ENCODE results near the gene TMEM266.

TMEM266 gene

DNA sequence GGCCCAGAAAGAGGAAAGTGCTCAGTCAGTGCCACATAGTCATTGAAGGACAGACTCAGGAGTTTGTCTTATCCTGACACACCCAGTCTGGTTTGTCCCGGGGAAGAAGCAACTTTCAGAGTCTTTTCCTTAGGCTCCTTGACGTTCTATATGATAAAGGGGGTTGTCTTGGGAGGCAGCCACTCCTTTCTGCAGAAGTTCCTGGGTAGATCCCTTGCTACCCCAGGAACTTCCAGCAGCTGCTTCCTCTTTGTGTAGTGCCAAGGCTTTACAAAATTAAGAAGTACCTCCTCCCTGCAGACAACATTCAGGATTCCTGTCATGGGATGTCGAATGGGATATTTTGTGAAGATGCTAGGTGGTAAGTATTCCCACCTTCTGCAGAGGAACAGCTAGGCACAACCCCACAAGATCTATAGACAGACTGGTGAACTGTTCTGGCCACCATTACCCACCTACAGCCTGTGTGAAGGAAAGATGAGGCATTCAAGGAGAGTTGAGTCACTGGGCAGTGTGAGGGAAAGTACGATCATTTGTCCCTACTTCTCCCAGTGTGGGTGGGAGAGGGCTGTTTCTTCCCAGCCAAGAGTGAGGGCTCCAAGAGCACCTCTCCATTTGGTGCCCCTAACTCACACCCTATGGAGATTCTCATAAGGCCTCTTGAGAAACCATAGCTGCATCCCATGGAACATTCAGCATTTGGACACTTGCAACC, 11.3 kb downstream of the TMEM266 start:
- no peak for DNase-seq

GRCh38 chr15:76071806-76072205, 12.0 kb downstream of the TMEM266 start:
- DNase-seq = no peak

DNA sequence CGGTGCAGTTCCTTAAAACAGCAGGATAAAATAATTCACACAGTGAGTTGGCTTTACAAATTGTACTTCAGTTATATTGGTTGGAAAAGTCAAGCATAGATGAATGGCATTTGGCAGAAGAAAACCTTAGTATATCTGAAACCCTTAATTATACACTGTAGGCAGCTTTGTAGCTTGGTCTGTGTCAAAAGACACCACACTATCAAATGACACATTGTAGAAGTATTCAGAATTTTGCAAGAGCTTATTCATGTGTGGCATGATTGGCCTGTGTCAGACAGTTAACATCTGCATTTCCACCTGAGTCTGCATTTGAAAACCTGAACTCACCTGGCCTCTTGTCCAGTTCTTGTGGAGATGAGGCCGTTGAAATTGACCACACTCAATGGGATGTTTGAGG, 13.8 kb downstream of the TMEM266 start:
- no peak for DNase-seq

- DNase-seq = no peak
Observed at GRCh38 chr15:76075046-76075445, 15.3 kb downstream of the TMEM266 start.

DNA sequence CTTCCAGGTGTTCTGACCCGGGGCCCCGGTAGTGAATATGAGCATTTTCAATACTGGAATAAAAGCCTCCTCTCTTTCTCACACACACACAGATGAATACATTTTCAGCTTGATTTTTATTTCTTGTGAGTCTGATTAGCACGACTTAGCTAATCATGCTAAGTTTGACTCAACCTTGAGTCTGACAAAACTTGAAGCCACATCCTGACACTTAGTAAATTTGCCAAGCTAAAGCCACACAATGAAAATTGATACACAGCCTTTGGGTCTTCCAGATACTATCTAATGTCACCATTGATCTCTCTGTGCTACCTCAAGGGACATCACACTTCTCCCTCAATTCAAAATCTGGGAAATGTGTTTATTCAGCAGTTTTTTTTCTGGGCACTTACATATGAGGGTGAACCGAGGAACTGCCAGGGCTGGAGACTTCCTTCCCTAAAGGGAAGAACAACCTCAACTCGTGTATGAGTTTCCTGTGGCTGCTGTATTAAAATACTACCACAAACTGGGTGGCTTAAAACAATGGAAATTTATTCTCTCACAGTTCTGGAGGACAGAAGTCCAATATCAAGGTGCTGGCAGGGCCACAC, 18.6 kb downstream of the TMEM266 start:
- no peak for DNase-seq

GRCh38 chr15:76084256-76084655, 24.5 kb downstream of the TMEM266 start:
- no peak for DNase-seq

- DNase-seq = no peak
Observed at GRCh38 chr15:76098685-76099084, 38.9 kb downstream of the TMEM266 start.

GRCh38 chr15:76099388-76099787, 39.6 kb downstream of the TMEM266 start:
- DNase-seq = no peak

GRCh38 chr15:76100361-76100760, 40.6 kb downstream of the TMEM266 start:
- DNase-seq = no peak

- no peak for DNase-seq
Observed at GRCh38 chr15:76101655-76102054, 41.9 kb downstream of the TMEM266 start.

- no peak for DNase-seq
Observed at GRCh38 chr15:76105391-76105790, 45.6 kb downstream of the TMEM266 start.

DNA sequence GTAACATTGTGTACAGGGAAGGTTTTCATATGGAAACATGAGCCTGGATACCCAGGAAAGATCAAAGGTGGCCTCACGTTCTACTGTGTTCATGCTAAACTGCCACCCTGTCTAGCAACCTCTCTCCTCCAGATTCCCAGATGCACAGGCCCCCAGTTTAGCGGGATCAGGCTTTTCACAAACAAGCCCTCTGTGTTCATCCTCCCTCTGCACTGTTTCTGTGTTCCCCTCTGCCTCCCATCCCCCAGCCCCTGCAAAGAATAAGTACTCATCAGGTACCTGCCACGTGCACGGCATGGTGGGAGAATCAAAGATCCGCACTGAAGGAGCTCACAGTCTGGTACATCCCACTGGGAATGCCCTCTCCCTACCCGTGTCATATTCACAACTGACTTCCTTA, 46.1 kb downstream of the TMEM266 start:
- DNase-seq = no peak

DNA sequence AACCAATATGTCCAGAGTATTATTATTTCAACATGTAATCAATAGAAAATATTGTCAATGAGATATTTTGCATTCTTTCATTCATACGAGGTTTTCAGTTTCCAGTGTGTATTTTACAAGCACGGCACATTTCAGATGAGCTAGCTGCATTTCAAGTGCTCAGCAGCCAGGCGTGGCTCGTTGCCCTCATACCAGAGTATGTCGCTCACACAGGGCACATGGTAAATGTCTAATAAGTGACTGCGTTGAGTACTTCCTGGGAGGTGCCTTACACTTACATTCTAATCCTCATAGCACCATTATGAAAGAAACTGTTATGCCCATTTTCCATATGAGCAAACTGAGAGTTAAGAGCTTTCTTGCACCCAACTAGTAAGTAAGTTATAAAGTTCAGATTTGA, 47.4 kb downstream of the TMEM266 start:
- DNase-seq = no peak

GRCh38 chr15:76108021-76108723, 48.4 kb downstream of the TMEM266 start:
- no peak for DNase-seq

DNA sequence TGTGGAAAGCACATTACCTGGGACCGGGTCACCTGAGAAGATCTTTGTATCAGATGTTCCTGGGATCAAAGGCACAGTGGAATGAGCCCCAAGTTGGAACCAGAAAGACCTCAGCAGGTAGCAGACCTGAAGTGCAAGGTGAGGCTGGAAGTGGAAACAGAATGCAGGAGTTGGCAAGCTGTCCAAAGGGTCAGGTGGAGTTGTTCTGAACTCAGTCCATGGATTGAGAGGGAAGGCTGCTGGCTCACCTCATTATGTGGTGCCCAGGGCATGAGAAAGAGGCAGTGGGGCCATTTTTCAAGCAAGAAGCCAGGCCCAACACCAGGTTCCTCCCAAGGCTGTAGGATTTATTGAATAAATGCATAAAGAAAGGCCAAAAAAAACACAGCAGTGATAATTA, 49.3 kb downstream of the TMEM266 start:
- no peak for DNase-seq

DNA sequence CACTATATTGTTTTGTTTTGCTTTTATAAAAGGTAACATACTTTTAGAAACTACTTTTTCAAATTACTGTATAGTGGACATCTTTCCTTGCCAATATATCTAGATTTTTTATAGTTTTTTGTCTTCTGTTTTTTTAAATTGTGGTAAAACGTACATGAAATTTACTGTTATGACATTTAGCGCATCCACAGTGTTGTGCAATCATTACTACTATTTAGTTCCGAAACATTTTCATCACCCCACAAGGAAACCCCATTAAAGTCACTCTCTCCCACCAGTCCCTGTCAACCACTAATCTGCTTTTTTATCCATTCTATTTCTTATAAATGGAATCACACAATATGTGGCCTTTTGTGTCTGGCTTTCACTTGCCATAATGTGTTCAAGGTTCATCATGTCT, 54.8 kb downstream of the TMEM266 start:
- DNase-seq = no peak

DNA sequence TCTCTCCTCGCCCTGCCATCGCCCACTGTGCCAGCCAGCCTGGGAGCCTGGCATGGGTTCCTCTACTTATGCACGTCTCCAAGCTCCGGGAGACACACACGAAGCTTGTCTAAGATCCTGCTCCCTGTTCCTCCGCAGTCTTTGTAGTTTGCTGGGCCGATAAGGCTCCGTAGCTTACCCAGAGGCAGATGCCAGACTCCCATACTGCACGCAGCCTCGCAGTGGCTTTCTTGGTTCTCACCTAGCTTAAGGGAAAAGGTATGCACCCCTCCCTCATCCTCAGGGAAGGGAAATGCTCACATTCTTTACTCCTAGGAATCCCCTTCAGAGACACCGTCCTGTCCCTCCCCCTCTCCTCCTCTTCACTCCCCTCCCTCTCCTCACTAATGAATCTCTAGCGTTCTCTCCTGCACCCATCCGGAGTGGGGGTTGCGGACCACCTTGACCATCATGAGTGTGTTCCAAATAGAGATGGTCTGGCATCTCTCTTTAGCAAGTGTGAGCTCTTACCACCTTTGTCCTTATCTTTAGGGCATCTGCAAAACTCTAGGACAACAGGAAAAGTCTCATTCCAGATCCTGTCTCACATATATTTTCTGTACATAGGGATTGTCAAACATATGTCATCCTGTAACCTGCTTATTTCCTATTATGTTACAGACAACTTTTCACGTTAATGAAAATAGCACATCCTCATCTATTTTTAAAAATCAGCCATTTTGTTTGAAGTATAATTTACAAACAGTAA, 56.5 kb downstream of the TMEM266 start:
- no peak for DNase-seq

DNA sequence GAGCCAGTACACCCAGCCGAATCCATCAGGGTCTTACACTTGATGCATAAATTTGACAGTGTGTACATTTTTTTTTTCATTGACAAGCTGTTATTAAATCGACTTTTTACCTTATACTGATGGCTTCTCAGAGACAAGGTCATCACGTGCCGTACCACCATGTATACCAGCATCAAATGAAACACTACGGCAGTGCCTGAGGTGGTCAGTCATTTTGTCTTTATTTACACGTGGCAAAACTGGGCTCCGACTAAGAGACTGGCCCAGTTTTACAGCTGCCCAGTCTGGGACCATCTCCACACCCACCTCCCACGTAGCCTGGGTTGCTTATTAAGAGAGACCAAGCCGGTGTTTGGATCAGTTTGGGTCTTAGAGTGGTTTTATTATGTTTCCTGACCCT, 57.4 kb downstream of the TMEM266 start:
- DNase-seq = no peak

DNA sequence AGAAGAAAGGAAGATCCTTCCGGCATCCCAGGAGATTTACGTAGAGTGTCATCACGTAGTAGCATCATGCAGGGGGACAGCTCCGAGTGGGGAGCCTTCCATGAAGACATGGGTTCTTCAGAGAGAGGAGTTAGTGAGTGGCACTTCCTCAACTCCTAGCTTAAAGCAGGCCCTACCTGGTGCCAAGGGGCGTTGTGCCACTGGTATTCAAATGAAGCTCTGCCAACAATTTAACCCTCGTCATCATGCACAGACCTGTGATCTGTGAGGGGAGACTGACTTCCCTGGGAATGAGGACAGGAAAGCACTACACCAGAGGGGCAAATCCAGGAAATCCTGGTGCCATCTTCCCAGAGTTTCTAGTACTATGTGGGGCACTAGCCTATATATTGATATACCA, 59.0 kb downstream of the TMEM266 start:
- no peak for DNase-seq

DNA sequence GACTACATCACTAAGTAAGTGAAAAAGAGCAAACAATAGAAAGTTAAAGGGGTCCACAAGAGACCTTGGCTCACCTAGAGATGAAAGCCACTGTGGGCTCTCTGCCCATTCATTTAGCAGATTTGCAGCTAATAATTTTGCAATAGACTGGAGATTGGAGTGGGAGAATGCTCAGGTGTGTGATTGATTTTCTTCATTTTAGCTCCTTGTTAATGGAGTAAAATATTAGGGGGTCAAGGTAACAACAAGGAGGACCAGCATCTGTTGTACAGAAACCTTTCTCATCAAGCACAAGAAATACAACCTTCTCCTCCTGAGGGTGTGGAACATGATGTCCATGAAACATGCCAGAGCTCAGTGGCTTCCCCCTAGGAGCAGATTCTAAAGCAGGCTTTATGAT, 63.2 kb downstream of the TMEM266 start:
- DNase-seq = no peak

DNA sequence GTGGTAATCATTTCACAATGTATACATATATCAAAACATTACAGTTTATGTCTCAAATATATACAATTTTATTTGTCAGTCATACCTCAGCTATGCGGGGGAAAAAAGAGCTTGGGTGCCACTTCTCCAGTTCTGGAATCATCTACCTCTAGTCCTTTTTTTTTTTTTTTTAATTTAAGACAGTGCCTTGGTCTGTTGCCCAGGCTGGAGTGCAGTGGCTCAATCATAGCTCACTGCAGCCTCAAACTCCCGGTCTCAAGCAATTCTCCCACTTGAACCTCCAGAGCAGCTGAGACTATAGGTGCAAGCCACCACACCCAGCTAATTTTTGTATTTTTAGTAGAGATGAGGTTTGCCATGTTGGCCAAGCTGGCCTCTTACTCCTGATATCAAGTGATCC, 67.4 kb downstream of the TMEM266 start:
- no peak for DNase-seq

DNA sequence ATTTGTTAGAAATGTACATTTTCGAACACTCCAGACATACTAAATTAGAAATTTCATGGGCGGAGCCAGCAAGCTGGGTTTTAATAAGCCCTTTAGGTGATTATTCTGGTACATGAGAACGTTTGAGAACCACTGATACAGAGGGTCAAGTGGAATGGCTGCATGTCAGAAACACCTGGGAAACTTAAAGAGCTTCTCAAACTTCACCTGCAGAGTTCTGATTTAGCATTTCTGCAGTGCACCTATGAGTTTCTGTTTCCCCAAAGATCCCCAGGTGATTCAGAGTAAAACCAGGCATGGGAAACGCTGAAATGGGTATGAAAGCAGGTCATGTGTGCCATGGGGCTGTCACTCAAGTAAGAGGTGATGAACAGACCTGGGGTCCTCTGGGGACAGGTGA, 68.1 kb downstream of the TMEM266 start:
- no peak for DNase-seq

GRCh38 chr15:76134537-76134936, 74.8 kb downstream of the TMEM266 start:
- DNase-seq = no peak

- no peak for DNase-seq
Observed at GRCh38 chr15:76135516-76135915, 75.7 kb downstream of the TMEM266 start.
